HG03280 (cell line): ENCODE results near the gene WDR18.

Source experiments
- ATAC-seq: cut with Tn5 transposase; IDR thresholded peaks from one replicate; pipeline ENCODE4 v1.9.1; 2021; ENCODE audit warnings: mild to moderate bottlenecking, moderate library complexity; ENCODE audit not compliant: unreplicated experiment

WDR18 gene

GRCh38 chr19:1041272-1041834 lies 57.2 kb downstream of the WDR18 start:
- ATAC-seq = no peak

DNA sequence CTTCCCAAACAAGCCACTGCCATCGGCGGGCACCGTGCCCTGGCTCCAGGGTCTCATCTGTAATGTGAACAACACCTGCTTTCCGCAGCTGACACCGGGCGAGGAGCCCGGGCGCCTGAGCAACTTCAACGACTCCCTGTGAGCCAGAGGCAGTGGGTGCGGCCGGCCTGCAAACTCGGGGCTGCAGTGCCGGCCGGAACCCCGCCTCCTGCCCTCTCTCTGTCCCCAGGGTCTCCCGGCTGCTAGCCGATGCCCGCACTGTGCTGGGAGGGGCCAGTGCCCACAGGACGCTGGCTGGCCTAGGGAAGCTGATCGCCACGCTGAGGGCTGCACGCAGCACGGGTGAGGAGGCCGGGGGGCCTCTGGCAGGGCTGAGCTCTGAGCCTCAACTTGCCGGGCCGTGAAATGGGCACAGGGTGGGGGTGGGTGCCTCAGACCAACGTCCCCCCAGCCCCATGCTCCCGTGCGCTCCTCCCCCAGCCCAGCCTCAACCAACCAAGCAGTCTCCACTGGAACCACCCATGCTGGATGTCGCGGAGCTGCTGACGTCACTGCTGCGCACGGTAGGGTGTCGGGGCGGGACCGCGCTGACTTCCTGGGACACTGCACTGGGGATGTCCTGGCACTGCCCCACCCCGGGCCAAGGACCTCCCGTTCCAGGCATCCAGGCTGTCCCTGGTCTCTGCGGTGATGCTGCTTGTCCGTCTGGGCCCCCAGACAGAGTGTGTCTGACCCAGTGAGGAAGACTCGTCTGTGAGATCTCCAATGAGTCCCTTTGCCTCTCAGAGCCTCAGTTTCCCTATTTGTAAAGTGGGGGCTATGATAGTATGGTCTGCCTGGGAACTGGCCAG lies 57.9 kb downstream of the WDR18 start:
- no peak for ATAC-seq

DNA sequence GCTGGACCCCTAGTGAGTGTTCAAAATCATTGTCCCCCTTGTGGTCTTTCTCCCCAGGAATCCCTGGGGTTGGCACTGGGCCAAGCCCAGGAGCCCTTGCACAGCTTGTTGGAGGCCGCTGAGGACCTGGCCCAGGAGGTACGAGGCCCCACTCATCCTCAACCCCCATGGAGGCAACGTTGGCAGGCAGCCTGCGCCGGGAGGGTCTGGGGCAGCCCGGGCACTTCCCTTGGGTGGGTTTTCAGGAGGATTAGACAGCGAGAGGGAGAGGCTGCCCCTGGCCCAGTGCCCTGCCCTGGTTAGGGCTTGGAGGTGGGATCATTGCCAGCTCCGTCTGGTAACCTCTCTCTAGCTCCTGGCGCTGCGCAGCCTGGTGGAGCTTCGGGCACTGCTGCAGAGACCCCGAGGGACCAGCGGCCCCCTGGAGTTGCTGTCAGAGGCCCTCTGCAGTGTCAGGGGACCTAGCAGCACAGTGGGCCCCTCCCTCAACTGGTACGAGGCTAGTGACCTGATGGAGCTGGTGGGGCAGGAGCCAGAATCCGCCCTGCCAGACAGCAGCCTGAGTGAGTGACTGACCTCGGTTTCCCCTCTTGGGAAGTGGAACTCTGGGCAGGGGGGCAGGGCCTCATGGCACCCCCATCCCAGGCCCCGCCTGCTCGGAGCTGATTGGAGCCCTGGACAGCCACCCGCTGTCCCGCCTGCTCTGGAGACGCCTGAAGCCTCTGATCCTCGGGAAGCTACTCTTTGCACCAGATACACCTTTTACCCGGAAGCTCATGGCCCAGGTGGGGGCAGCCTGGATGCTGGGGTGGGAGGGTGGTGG lies 58.8 kb downstream of the WDR18 start:
- ATAC-seq = no peak
